Fibroblast of the aortic adventitia (primary cell): ENCODE measurements around the gene COX4I1. TPM values are rescaled to one million over a fixed set of nuclear protein-coding genes. Genes with fewer than 3 reads are reported as not detected.

ENCODE experiments used
- DNase-seq: peaks from one replicate; pipeline ENCODE4 v3.0.0-alpha.2; 2010; ENCODE audit warnings: low read depth
- H3K4me3 ChIP-seq: 2 replicates; pipeline ENCODE4 v1.5.1; 2011; ENCODE audit warnings: low read depth, mild to moderate bottlenecking, control low read depth, low read length, moderate library complexity
- CTCF ChIP-seq: IDR thresholded peaks from 2 replicates; pipeline ENCODE4 v1.5.1; 2011; ENCODE audit warnings: mild to moderate bottlenecking, low read length, control low read depth, inconsistent platforms; ENCODE audit not compliant: insufficient read depth
- total RNA-seq: library from RNA; depleted of rRNA; stranded (reverse); fragments of >200 nt; gene quantifications from 2 replicates; pipeline ENCODE4 v1.2.3, GENCODE V29; 2012; ENCODE audit warnings: low replicate concordance

Gene COX4I1
- total RNA-seq, 1 donor: 421 TPM

- H3K4me3 ChIP-seq: no peak overlapping the region
- DNase-seq: peak; percentile 82
- no peak for TF ChIP-seq CTCF
These were observed 32.0 kb upstream of the COX4I1 start for GRCh38 chr16:85767531-85767930.

DNA sequence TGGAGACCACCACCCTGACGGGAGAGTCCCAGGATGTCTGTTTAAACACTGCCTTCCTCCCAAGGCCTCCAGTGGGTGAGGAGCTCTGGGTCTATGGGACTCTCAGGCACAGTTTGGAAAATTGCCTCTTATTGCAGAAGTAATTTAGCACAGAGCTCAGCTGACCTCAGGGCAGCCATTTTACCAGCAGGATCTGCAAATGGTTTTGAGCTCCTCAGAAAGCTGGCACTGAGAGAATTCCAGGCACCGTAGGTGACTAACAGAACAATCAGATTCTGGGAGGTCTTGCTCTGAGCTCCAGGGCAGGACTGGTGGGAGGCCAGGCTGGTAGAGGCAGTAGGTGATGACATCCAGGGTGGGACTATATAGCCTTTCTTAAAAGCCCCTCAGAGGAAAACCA, 31.3 kb upstream of the COX4I1 start:
- no peak overlapping the region for H3K4me3 ChIP-seq
- no peak for TF ChIP-seq CTCF
- no peak for DNase-seq

DNA sequence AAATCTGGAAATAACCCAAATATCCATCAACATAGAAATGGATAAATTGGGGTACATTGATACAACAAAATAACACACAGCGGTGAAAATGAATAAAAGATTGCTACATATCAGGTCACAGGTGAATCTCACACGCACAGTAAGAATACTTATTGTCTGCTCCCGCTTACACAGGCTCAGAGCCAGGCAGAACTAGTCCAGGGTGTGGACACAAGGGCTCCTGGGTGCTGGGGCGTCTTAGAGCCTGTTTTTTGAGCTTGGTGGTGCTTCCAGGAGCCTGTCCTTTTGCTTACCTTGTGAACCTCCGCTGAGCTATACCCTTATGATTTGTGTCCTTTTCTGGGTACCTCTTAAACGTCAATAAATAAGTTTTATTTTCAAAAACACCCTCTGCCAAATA, 28.8 kb upstream of the COX4I1 start:
- DNase-seq: no peak
- no peak overlapping the region for H3K4me3 ChIP-seq
- no peak for TF ChIP-seq CTCF

- no peak for TF ChIP-seq CTCF
- DNase-seq: no peak
- no peak overlapping the region for H3K4me3 ChIP-seq
These were observed 26.5 kb upstream of the COX4I1 start for GRCh38 chr16:85773044-85773443.

DNA sequence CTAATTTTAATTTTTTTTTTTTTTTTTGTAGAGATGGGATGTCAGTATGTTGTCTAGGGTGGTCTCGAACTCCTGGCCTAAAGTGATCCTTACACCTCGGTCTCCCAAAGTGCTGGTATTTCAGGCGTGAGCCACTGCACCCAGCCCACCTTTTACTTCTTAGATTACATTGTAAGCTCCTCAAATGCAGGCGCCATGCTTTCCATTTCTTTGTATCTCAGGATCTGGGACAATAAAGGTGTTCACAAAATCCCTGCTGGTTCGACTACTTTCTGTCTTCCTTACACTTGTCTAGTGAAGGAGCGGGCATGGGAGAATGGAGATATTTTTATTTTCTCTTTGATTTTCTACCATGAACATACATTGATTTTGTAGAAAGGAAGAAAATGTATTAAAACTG, 25.4 kb upstream of the COX4I1 start:
- TF ChIP-seq CTCF: no peak
- DNase-seq: no peak
- no peak overlapping the region for H3K4me3 ChIP-seq

GRCh38 chr16:85774811-85775210, 24.7 kb upstream of the COX4I1 start:
- no peak for TF ChIP-seq CTCF
- DNase-seq: no peak
- no peak overlapping the region for H3K4me3 ChIP-seq

GRCh38 chr16:85777583-85778310, 21.7 kb upstream of the COX4I1 start:
- DNase-seq: no peak
- H3K4me3 ChIP-seq: no peak overlapping the region
- no peak for TF ChIP-seq CTCF
